ENCODE data around the gene RAI14.

Gene RAI14

DNA sequence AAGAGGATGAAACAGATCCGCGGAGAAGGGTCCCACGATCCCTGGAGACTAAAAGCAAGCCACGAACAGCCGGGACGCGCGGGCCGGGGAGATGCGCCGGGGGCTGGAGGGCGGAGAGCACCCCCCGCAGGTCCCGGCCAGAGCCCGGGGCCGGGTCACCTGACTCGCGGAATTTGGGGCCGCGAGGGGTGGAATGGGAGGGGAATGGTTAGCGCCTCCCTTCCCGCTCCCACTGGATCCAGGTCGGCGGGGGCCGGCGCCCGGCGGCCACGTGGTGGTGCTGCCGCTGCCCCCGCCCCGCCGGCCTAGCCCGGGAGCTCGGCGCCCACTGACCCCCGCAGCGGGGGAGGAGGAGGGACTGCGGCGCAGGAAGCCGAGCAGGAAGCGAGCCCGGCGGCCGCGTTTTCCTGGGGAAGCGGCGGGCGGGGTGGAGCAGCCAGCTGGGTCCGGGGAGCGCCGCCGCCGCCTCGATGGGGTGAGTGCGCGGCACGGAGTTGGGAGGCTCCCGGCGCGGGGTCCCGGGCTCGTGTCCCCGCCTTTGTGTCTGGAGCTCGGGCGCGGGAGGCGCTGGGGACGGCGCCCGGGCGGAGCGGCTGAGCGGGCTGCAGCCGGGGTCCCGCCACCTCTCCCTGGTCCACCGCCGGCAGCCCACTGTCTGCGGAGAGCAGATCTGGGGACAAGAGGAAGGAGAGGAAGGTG lies at the start of gene RAI14:
RAI14 (plus strand) TSS at position 328 of the 699 bp plus-strand sequence. CDS start 30,592 bp downstream, outside the sequence.
- DNase-seq (ENCODE audit: low read depth in 1 of 2, low spot score in 1 of 2) = no peak

DNA sequence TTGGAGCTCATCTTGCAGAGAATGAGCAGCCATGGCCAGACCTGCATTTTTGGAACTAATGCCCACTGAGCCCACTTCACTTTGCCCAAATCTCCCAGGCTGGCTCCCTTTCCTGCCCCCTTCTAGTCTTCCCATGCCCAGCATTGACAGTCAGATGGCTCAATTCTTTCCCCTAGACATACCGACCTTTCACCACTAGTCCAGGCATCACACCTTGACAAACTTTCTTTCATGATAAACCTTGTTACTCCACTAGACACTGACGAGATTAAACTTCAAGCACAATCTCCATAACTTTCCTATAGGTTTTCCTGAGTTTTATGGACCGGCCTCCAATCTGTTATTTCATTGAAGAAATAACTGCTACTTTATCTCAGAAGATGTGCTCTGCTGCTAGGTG lies 47.8 kb upstream of the RAI14 start:
- no peak for DNase-seq (ENCODE audit: low read depth in 1 of 2, low spot score in 1 of 2)

GRCh38 chr5:34608859-34609648 lies 47.1 kb upstream of the RAI14 start:
- no peak for DNase-seq (ENCODE audit: low read depth in 1 of 2, low spot score in 1 of 2)

DNA sequence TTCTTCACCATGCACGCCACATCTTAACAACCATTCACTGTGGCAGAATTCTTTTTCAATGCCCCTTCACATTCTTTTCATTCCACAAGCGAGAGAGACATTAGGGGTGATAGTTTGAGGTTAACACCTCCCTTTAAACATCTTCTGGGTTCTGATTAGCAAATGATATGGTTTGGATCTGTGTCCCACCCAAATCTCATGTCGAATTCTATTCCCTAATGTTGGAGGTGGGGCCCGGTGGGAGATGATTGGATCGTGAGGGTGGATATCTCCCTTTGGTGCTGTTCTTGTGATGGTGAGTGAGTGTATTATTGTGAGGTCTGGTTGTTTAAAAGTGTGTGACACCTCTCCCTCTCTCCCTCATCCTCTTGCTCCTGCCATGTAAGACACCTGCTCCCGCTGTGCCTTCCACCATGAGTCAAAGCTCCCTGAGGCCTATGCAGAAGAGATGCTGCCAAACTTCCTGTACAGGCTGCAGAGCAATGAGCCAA lies 46.1 kb upstream of the RAI14 start:
- DNase-seq (ENCODE audit: low read depth in 1 of 2, low spot score in 1 of 2) = no peak

GRCh38 chr5:34610546-34610945 lies 45.6 kb upstream of the RAI14 start:
- no peak for DNase-seq (ENCODE audit: low read depth in 1 of 2, low spot score in 1 of 2)

- no peak for DNase-seq (ENCODE audit: low read depth in 1 of 2, low spot score in 1 of 2)
Observed at GRCh38 chr5:34611464-34612415, 44.4 kb upstream of the RAI14 start.

- no peak for DNase-seq (ENCODE audit: low read depth in 1 of 2, low spot score in 1 of 2)
Observed at GRCh38 chr5:34616651-34617050, 39.5 kb upstream of the RAI14 start.

DNA sequence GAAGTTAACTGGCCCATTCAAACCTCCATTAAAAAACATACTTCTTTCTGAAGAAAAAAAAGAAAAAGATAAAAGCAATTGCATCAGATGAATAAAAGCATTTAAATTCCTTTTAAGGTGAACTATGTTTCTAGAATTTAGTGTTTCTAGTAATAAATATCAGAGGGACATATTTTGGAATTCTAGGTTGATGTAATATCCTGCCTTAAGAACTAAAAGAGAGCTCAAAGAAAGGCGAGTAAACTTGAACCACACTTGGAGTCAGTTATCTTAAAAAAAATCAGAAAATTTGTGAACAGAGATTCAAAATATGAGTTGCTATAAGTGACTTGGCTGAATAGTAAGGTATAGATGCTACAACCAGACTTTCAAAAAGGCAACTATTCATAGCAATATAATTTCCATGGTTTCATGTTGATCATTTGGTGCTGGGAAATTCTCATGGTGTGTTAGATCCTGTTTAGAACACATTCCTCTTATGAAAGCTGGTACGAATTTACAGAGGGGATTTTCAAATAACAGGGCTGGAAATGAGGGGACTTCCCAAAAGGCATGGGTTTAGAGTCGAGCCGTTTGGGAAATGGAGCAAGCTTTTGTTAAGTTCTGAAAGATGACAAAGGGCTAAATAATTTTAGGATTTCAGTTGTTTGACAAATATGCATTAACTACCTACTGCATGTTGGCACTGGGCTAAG lies 37.6 kb upstream of the RAI14 start:
- DNase-seq (ENCODE audit: low read depth in 1 of 2, low spot score in 1 of 2) = no peak

DNA sequence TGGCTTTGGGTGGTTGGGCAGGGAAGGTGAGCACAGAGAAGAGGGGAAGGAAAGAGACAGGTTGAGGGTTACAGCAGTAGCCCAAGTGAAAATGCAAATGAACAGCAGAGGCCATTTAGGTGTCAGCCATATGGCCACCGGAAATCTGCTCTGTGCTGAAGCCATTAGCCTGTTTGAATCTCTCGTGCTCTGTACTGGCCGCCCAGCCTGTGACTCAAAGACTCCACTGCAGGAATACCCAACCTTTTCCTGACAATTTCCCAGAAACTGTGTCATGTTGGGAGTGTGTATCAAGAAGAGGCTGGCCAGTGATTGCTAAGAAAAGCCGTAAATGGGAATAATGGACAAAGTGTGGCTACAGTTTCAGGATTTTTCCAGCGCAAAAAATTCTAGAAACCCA lies 35.9 kb upstream of the RAI14 start:
- DNase-seq (ENCODE audit: low read depth in 1 of 2, low spot score in 1 of 2) = no peak

DNA sequence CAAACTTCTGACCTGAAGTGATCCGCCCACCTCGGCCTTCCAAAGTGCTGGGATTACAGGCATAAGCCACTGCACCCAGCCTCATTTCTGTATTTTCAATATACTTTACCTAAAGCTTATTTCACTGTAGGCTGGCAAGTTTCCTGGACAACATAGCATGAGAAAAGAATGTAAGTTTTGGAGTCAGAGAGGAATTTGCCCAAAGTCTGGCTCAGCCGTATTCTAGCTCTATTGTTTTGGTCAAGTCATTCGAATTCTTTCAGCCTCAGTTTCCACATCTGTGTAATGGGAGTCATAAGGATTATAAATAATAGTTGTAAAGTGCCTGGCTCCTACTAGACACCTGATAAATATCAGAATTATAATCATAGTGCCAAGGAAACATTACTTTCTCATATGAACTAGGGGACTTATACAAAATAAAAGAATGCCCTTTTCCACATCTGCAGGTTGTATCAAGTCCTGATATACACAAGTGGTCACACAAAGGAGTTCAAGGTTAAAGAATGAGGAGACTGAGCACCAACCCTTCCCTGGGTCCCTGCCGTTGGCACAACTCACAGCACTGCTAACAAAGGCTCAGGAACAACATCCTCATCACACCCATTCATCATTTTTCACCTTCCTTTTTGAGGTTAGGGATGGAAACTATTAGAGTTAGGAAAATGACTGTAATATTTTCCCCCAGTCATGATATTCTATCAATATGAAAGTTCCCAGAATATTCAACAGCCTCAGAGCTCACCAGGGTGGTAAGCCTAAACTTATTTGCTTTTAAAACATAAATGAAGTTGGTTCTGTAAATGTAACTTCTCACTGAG lies 34.6 kb upstream of the RAI14 start:
- DNase-seq (ENCODE audit: low read depth in 1 of 2, low spot score in 1 of 2) = no peak

DNA sequence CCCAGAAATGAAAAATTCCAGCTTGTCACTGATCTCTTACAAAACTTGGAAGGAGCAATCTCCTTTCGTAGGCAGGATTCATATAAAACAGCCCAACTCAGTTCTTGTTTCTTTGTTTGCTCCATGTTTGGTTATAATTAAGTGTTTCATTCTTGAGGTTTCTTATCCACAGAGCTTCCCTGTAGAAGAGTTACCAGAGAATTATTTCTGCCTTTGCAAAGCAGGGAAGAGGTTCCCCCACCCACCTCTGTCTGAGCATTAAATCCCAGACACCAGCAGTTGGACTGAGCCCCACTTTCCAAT lies 34.1 kb upstream of the RAI14 start:
- no peak for DNase-seq (ENCODE audit: low read depth in 1 of 2, low spot score in 1 of 2)

DNA sequence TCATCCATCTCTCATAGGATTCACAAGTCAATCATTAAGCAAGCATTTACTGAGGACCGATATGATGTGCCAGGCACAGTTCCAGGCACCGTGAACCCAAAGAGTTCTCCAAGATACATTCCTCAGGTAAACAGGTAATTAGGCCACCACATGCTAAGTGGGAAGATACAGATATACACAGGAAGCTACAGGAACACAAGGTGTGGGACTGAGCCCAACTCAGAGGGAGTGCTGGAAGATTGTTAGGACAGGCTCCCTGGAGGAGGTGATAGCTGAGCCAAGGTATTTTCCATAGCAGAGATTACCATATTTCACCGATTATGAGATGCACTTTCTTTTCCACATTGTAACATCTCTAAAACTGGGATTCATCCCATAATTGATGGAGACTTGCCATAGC lies 31.4 kb upstream of the RAI14 start:
- no peak for DNase-seq (ENCODE audit: low read depth in 1 of 2, low spot score in 1 of 2)

GRCh38 chr5:34625246-34625645 lies 30.9 kb upstream of the RAI14 start:
- no peak for DNase-seq (ENCODE audit: low read depth in 1 of 2, low spot score in 1 of 2)

DNA sequence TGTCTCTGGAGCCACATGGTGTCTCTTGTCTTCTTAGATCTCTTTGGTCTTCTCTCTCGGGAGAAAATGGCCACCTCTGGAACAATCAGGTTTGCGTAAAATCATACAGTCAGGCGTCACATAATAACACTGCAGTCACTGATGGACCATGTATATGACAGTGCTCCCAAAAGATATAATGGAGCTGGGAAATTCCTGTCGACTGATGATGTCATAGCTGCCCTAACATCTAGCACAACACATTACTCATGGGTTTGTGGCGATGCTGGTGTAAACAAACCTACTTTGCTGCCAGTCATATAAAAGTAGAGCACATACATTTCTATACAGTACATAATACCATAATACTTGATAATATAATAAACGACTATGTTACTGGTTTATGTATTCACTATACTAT lies 30.1 kb upstream of the RAI14 start:
- no peak for DNase-seq (ENCODE audit: low read depth in 1 of 2, low spot score in 1 of 2)

DNA sequence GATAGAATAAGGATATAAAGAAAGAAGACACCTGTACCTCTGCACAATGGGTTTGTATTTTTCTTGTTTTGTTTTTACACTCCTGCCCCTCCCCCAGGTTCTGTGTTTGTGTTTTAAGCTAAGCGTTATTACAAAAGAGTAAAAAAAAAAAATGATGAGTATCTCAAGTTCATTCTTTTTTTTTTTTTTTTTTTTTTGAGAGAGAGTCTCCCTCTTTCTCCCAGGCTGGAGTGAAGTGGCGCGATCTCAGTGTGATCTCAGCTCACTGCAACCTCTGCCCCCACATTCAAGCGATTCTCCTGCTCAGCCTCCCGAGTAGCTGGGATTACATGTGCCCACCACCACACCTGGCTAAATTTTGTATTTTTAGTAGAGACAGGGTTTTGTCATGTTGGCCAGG lies 29.4 kb upstream of the RAI14 start:
- DNase-seq (ENCODE audit: low read depth in 1 of 2, low spot score in 1 of 2) = no peak

DNA sequence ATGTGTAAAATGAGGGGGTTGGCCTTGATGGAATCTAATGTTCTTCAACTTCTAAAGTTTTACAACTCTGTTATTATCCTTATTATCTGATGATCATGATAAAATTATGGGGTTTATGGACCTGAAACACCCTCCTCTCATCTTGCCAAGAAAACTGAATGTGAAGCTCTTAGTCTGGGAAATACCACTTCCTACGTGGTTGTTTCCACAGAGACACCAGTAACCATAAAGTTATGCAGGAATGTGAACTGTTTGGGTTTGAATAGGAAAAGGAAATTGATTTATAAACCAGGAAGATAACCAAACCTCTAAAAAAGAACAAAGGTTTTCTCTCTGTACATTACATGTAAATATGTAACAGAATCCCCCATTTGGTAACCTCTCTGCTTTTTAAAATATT lies 28.3 kb upstream of the RAI14 start:
- DNase-seq (ENCODE audit: low read depth in 1 of 2, low spot score in 1 of 2) = no peak

DNA sequence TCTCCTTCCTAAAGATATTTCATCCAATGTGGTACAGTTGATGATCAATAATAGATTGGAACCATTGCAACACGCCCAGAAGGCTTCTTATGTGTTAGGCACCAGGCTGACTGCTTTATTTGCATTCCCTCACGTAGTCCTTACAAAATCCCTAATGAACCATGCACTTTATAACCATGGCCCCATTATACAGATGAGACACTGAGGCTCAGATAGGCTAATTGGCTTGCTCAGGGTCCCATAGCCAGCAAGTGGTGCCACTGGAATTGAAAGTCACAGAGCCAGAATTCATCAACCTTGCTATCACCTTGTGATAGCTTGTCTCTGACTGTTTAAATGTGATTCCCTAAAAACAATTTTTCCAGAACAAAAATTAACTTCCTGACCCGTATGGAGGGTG lies 27.8 kb upstream of the RAI14 start:
- no peak for DNase-seq (ENCODE audit: low read depth in 1 of 2, low spot score in 1 of 2)

DNA sequence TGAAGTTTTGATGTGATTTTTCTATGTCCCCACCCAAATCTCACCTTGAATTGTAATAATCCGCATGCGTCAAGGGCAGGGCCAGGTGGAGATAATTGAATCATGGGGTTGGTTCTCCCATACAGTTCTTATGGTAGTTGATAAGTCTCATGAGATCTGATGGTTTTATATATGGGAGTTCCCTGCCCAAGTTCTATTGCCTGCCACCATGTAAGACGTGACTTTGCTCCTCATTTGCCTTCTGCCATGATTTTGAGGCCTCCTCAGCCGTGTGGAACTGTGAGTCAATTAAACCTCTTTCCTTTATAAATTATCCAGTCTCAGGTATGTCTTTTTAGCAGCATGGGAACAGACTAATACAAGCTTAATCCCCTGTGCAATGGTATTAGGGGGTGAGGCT lies 25.5 kb upstream of the RAI14 start:
- DNase-seq (ENCODE audit: low read depth in 1 of 2, low spot score in 1 of 2) = no peak

DNA sequence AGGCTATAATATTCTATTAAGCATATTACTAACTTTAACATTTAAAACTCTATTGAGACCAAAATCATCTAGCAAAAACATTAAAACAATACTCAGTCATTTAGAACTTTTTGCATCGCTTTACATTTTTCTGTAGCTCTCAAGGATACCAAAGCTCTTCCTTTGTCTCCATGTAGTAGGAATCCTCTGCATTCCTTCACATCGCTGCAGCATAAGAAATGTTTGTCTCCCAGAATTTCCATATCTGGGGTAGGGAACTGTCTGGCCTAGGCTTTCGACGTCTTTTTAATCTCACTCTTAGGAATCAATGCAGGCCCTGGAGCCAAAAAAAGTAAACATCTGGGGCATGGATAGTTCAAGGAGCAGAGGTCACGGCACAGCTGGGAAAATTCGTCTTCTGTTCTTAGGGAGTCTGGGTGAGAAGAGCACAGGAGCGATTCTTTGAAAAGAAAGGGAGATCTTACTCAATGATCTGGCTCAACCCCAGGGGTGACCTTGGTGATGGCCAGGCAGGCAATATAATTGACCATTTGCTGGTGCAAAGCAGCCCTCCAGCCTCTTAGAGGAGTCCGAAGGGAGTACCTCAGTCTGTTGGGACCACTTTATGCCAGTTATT lies 23.2 kb upstream of the RAI14 start:
- no peak for DNase-seq (ENCODE audit: low read depth in 1 of 2, low spot score in 1 of 2)
